Heart left ventricle (tissue), 16 donors: ENCODE results near the gene METTL18. TPM values are rescaled to one million over a fixed set of nuclear protein-coding genes. Genes with fewer than 3 reads are reported as not detected.

Experiments
- ATAC-seq, 4 donors: fragments of 200-7000 bp; cut with Tn5 transposase; one replicate each; pipeline ENCODE4 v1.9.1; 2020 to 2022; ENCODE audit warnings: moderate library complexity in 4 of 4, mild to moderate bottlenecking in 3 of 4, moderate number of reproducible peaks in 1 of 4
- DNase-seq, 5 donors: peaks; one replicate each; pipeline ENCODE4 v3.0.0-alpha.2; 2020
- H3K27ac ChIP-seq, 12 donors: fragments of 200-600 bp; sonication (generic) in 4 of 12; one replicate each; pipeline versions ENCODE4 v1.5.0 to v1.8.0; 2016 to 2022; ENCODE audit warnings: mild to moderate bottlenecking in 2 of 12
- H3K27me3 ChIP-seq, 9 donors: fragments of 200-600 bp; sonication (generic) in 2 of 9; one replicate each; pipeline versions ENCODE4 v1.5.1 to v1.8.0; 2016 to 2022; ENCODE audit warnings: mild to moderate bottlenecking in 3 of 9
- H3K36me3 ChIP-seq, 9 donors: fragments of 200-600 bp; sonication (generic) in 2 of 9; one replicate each; pipeline versions ENCODE4 v1.5.0 to v1.8.0; 2018 to 2022; ENCODE audit warnings: mild to moderate bottlenecking in 2 of 9
- H3K4me1 ChIP-seq, 12 donors: fragments of 200-600 bp; sonication (generic) in 4 of 12; one replicate each; pipeline versions ENCODE4 v1.5.0 to v1.8.0; 2016 to 2022; ENCODE audit warnings: mild to moderate bottlenecking in 3 of 12
- H3K4me3 ChIP-seq, 12 donors: fragments of 200-600 bp; sonication (generic) in 4 of 12; one replicate each; pipeline versions ENCODE4 v1.5.0 to v1.8.0; 2017 to 2022; ENCODE audit warnings: mild to moderate bottlenecking in 9 of 12, moderate library complexity in 4 of 12
- H3K9me3 ChIP-seq, 12 donors: fragments of 200-600 bp; sonication (generic) in 4 of 12; one replicate each; pipeline versions ENCODE4 v1.5.0 to v1.8.0; 2016 to 2022; ENCODE audit warnings: mild to moderate bottlenecking in 1 of 12
- POLR2A ChIP-seq, 2 donors: fragments of 450-650 bp; IDR thresholded peaks; one replicate each; pipeline ENCODE4 v1.6.1; 2017; ENCODE audit warnings: antibody characterized with exemption in 2 of 2, mild to moderate bottlenecking in 2 of 2, moderate library complexity in 2 of 2
- WGBS, 4 donors: extraction: QIAGEN DNeasy Blood & Tissue Kit in 2 of 4; methylation state at CpG; one replicate each; pipeline versions ENCODE4 v1.1.5 to v1.1.7; 2013 to 2018; 5-methylcytosine and 5-hydroxymethylcytosine counted together
- intact Hi-C, 10 donors: fragments of 100-400 bp; cut with DNase I; formaldehyde crosslinking; loops; one replicate each; pipeline versions ENCODE4 v1.11.1 to v1.14.2; 2022
- polyA plus RNA-seq, 2 donors: library from polyadenylated mRNA; stranded (reverse); fragments of 200-250 nt; gene quantifications; one replicate each; pipeline ENCODE4 v1.2.3, GENCODE V29; 2013
- total RNA-seq, 9 donors: library from RNA; depleted of rRNA in 2 of 9; stranded (reverse); fragments of >200 nt in 2 of 9; fragmentation: NEBNext Ultra II Directional in 3 of 9; extraction: Animal tissue kit (Norgen Biotek cat#: 25700) in 3 of 9; gene quantifications; one replicate each; pipeline versions ENCODE4 v1.1.0 to v1.2.4, GENCODE V29; 2016 to 2023
- TF ChIP-seq, protein P1 (sequence below), 12 donors: fragments of 200-600 bp; sonication (generic) in 4 of 12; IDR thresholded peaks; one replicate each; pipeline versions ENCODE4 v1.5.0 to v1.8.0; 2018 to 2022; ENCODE audit warnings: antibody characterized with exemption in 12 of 12, mild to moderate bottlenecking in 5 of 12
- donor health status: ischemic (EF 13 %, LVEDD 7.1; RV severe dilation, severe dysfunction).
- donor health status: healthy with polysubstance abuse.
- donor health status: DM: no; HTN: yes; CAD: no.
- donor health status: DM: no; HTN: no; CAD: no.
- donor health status: ischemic (EF 25% LVEDD 6.9; RV normal size, moderate dysfunction).
- donor health status: ischemic (EF 25% LVEDD 5.7; RV mildly dilated, moderate dysfunction).
- donor health status: healthy.
- donor health status: DM: yes; HTN: yes; CAD: no.
- donor health status: ischemic (EF 35%, LVEDD 5.7; RV mildly dilated, moderate dysfunction).
- donor health status: nonischemic (EF 11% LVEDD 7.7; RV severe dilation, severe dysfunction).
- donor health status: DM: yes; HTN: yes; CAD: no.
- donor health status: PGD.
- donor health status: ischemic (EF 29% LVEDD 5.4; RV normal size, mild dysfunction).
- donor health status: nonischemic (EF 23%, LVEDD 6.1; RV moderate dilation, normal function).

The METTL18 gene
- total and polyA plus RNA-seq, 11 donors = 2.0 to 8.2 (median 6.0) TPM

DNA sequence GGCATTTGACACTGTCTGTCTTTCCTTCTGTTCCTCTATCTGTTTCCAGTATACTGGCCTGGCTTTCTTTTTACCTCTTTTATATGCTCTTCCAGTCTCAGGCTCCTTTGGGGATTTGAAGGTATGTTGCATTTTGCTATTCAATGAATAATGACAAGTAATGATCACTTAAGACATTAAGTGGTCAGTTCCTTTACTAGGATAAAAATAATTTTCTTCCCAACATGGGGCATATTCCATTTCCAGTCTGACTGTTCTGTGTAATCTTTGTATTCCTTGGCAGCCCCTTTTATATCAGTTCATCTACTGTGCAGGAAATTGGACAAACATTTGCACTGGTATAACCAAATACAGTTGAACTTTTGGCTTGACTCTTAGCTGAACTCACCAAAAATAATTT lies 15.6 kb downstream of the METTL18 start:
- no peaks in the 10 kb centered on the region for H3K9me3 ChIP-seq
- no peaks in the 10 kb centered on the region for H3K36me3 ChIP-seq
- no peak overlapping the region for H3K27ac ChIP-seq
- peaks cover 0 to 10% (median 0%) of the 10 kb centered on the region in 9 donors for H3K27me3 ChIP-seq
- H3K4me3 ChIP-seq = no peak overlapping the region
- DNase-seq (no peak), ATAC-seq (no peak)
- H3K4me1 ChIP-seq = no peaks in the 10 kb centered on the region
- TF ChIP-seq, protein P1, sequence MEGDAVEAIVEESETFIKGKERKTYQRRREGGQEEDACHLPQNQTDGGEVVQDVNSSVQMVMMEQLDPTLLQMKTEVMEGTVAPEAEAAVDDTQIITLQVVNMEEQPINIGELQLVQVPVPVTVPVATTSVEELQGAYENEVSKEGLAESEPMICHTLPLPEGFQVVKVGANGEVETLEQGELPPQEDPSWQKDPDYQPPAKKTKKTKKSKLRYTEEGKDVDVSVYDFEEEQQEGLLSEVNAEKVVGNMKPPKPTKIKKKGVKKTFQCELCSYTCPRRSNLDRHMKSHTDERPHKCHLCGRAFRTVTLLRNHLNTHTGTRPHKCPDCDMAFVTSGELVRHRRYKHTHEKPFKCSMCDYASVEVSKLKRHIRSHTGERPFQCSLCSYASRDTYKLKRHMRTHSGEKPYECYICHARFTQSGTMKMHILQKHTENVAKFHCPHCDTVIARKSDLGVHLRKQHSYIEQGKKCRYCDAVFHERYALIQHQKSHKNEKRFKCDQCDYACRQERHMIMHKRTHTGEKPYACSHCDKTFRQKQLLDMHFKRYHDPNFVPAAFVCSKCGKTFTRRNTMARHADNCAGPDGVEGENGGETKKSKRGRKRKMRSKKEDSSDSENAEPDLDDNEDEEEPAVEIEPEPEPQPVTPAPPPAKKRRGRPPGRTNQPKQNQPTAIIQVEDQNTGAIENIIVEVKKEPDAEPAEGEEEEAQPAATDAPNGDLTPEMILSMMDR (IDR thresholded peaks at IDR 0.05) = no peak
- TF ChIP-seq POLR2A (IDR thresholded peaks at IDR 0.05) = no peak
- intact Hi-C loops = no loop called here

DNA sequence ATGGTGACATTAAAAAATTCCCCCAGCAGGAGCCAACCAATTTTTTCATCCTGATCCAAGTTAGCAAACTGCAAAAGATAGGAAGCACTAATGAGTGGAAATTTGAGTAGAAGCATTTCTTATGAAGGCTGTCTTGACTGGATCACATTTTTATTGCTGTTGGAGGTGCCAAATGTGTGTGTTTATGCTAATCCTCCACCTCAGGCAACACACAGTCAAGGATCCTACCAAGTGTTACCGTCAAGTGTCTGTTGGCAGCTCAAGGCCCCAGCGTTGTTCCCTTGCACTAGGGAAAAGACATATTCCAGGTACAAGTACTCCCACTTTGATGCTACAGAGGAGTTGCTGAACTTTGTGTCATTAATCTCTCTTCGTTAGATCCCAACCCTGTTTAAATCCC lies 18.3 kb downstream of the METTL18 start:
- no peaks in the 10 kb centered on the region for H3K4me1 ChIP-seq
- no peak for TF ChIP-seq POLR2A (IDR thresholded peaks at IDR 0.05)
- TF ChIP-seq, protein P1 (IDR thresholded peaks at IDR 0.05) = no peak
- intact Hi-C loops = no loop called here
- 52 to 72% (median 67%) methylated on average over 3 of the region's 3 CpGs for WGBS, 4 donors
- ATAC-seq (no peak), DNase-seq (no peak)
- H3K4me3 ChIP-seq = no peak overlapping the region
- no peaks in the 10 kb centered on the region for H3K9me3 ChIP-seq
- H3K27ac ChIP-seq = no peak overlapping the region
- no peaks in the 10 kb centered on the region for H3K27me3 ChIP-seq
- no peaks in the 10 kb centered on the region for H3K36me3 ChIP-seq

DNA sequence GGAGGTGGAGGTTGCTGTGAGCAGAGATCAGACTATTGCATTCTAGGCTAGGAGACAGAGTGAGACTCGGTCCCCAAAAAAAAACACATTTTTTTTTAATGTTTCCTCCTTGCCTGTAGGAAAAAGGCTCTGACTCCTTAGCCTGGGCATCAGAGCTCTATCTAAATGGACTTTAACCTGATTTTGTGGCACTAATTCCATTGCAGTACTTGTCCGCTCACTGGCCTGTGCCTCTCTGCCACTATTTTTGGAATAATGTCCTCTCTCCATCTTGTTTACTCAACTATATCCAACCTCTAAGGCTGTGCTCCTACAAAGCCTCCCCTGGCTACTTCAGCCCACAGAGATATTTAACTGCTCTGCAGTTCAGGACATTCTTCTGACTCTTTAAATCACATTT lies 26.5 kb downstream of the METTL18 start:
- H3K27ac ChIP-seq = no peak overlapping the region
- intact Hi-C loops = no loop called here
- H3K4me1 ChIP-seq = no peaks in the 10 kb centered on the region
- DNase-seq (no peak), ATAC-seq (no peak)
- H3K4me3 ChIP-seq = no peak overlapping the region
- H3K9me3 ChIP-seq = no peaks in the 10 kb centered on the region
- peaks cover 0 to 9% (median 0%) of the 10 kb centered on the region in 9 donors for H3K27me3 ChIP-seq
- no peak for TF ChIP-seq POLR2A (IDR thresholded peaks at IDR 0.05)
- TF ChIP-seq, protein P1 (IDR thresholded peaks at IDR 0.05) = no peak
- H3K36me3 ChIP-seq = no peaks in the 10 kb centered on the region
- 89 to 100% (median 95%) methylated on average over 2 of the region's 2 CpGs for WGBS, 4 donors

DNA sequence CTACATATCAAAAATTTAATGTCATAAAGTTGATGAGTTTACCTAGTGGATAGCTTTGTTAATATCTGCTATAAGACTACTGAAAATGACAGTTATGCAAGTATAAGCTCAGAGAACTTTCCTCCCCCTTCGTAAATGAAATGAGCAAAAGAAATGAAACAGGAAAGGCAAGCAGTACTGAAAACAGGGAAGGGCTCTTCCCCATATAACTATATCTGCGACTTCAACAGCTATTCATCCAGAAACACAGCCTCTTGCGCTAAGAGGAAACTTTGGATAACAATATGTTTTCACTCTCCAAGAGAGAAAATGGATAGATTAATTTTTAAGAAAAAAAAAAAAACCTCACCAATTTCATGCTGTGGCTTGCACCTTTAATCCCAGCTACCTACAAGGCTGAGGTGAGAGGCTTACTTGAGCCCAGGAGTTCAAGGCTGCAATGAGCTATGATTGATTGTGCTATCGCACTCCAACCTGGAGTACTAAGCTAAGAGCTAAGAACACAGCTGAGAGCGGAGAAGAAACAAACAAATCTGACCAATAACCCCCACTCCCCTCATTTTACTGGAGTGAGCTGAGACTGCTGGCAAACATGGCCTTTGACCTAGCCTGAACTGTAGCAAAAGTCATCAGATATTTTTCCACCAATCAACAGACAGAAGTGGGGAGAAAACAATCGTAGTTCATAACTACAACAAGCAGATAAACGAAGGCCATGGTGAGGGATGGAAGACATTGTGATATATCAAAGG lies 29.0 kb downstream of the METTL18 start:
- Histone ChIP-seq H3K4me3 (no peak overlapping the region), H3K27me3 (peaks cover 0 to 9% (median 0%) of the 10 kb centered on the region in 9 donors), H3K9me3 (no peaks in the 10 kb centered on the region), H3K36me3 (no peaks in the 10 kb centered on the region), H3K4me1 (no peaks in the 10 kb centered on the region), H3K27ac (no peak overlapping the region)
- no peak for DNase-seq
- ATAC-seq = no peak
- TF ChIP-seq, protein P1 (IDR thresholded peaks at IDR 0.05) = no peak
- TF ChIP-seq POLR2A (IDR thresholded peaks at IDR 0.05) = no peak
- WGBS, 4 donors = 87 to 89% (median 88%) methylated on average over 7 of the region's 7 CpGs
- intact Hi-C loops = no loop called here
